Kidney (tissue), 14 donors: ENCODE results near the gene NIN. TPM values are rescaled to one million over a fixed set of nuclear protein-coding genes. Genes with fewer than 3 reads are reported as not detected.

ENCODE experiments used
- DNase-seq, 5 donors: peaks; one replicate each; pipeline ENCODE4 v3.0.0-alpha.2; 2013 to 2020
- FAIRE-seq: peaks from 2 replicates; lab custom pipeline; 2012; peaks lifted over from hg19 to GRCh38; lab: Jason Lieb, UNC
- H3K27ac ChIP-seq, 2 donors: one replicate each; pipeline ENCODE4 v1.7.0; 2013; ENCODE audit warnings: low read depth in 2 of 2, low read length in 2 of 2, inconsistent platforms in 1 of 2
- H3K27me3 ChIP-seq: one replicate; pipeline ENCODE4 v1.7.1; 2013; ENCODE audit warnings: low read length, inconsistent platforms; ENCODE audit not compliant: control insufficient read depth, insufficient read depth
- H3K36me3 ChIP-seq, 3 donors: one replicate each; pipeline versions ENCODE4 v1.7.0 to v1.7.1; 2013; ENCODE audit warnings: low read length in 3 of 3, control low read depth in 1 of 3, inconsistent platforms in 1 of 3; ENCODE audit not compliant: insufficient read depth in 3 of 3, control insufficient read depth in 2 of 3
- H3K4me1 ChIP-seq, 3 donors: one replicate each; pipeline versions ENCODE4 v1.7.0 to v1.7.1; 2013; ENCODE audit warnings: low read length in 3 of 3, inconsistent platforms in 1 of 3, low read depth in 1 of 3; ENCODE audit not compliant: control insufficient read depth in 2 of 3, insufficient read depth in 2 of 3
- H3K4me3 ChIP-seq, 3 donors: one replicate each; pipeline versions ENCODE4 v1.7.0 to v1.8.1; 2013; ENCODE audit warnings: low read length in 3 of 3, control low read depth in 1 of 3, inconsistent platforms in 1 of 3
- H3K9ac ChIP-seq, 3 donors: one replicate each; pipeline versions ENCODE4 v1.7.0 to v1.7.1; 2013; ENCODE audit warnings: low read length in 3 of 3, control low read depth in 1 of 3, inconsistent platforms in 1 of 3
- H3K9me3 ChIP-seq, 3 donors: one replicate each; pipeline versions ENCODE4 v1.7.0 to v1.7.1; 2013; ENCODE audit warnings: low read length in 3 of 3, control low read depth in 1 of 3, inconsistent platforms in 1 of 3; ENCODE audit not compliant: control insufficient read depth in 2 of 3, insufficient read depth in 1 of 3
- CTCF ChIP-seq: IDR thresholded peaks from 3 replicates; pipeline ENCODE4 v1.5.1; 2012; ENCODE audit warnings: mild to moderate bottlenecking, moderate library complexity, borderline replicate concordance; ENCODE audit not compliant: insufficient read depth; ENCODE audit errors: extremely low read depth
- intact Hi-C: fragments of 100-400 bp; cut with DNase I; formaldehyde crosslinking; loops from one replicate; pipeline ENCODE4 v1.11.1; 2022
- polyA plus RNA-seq: library from polyadenylated mRNA; stranded (reverse); fragments of 350-450 nt; fragmentation: Illumina TruSeq; extraction: RNeasy Lipid Tissue Mini Kit (QIAGEN cat#74804); gene quantifications from one replicate; pipeline ENCODE4 v1.2.3, GENCODE V29; 2014; ENCODE audit warnings: low read depth, low replicate concordance; ENCODE audit not compliant: insufficient read depth
- total RNA-seq: library from RNA; stranded (reverse); fragmentation: NEBNext Ultra II Directional; extraction: Animal tissue kit (Norgen Biotek cat#: 25700); gene quantifications from one replicate; pipeline ENCODE4 v1.2.1, GENCODE V29; 2021
- donor health status: control.
- donor health status: control.
- donor health status: control.
- donor health status: control.
- donor health status: control.
- donor health status: DM: yes; HTN: yes; CAD: no.
- donor health status: Normal renal cell carcinoma (clear cell type).

NIN gene
- total and polyA plus RNA-seq, 2 donors from 2014 or later: 3.6 to 40.0 TPM

GRCh38 chr14:50739186-50739585 lies 91.8 kb downstream of the NIN start:
- H3K4me1 ChIP-seq: no peaks in the 10 kb centered on the region
- no peak for TF ChIP-seq CTCF
- H3K27ac ChIP-seq: no peak overlapping the region
- no peaks in the 10 kb centered on the region for H3K27me3 ChIP-seq
- H3K9ac ChIP-seq: no peak overlapping the region
- no peak for DNase-seq
- H3K9me3 ChIP-seq: no peaks in the 10 kb centered on the region
- no peak for FAIRE-seq
- peaks cover 0 to 10% (median 9%) of the 10 kb centered on the region in 3 donors for H3K36me3 ChIP-seq
- H3K4me3 ChIP-seq: no peak overlapping the region
- intact Hi-C loops: no loop called here

- DNase-seq: no peak
- no peaks in the 10 kb centered on the region for H3K9me3 ChIP-seq
- intact Hi-C loops: no loop called here
- H3K27ac ChIP-seq: no peak overlapping the region
- H3K4me3 ChIP-seq: no peak overlapping the region
- TF ChIP-seq CTCF: no peak
- no peaks in the 10 kb centered on the region for H3K4me1 ChIP-seq
- H3K27me3 ChIP-seq: no peaks in the 10 kb centered on the region
- no peak overlapping the region for H3K9ac ChIP-seq
- peaks cover 0 to 10% (median 9%) of the 10 kb centered on the region in 3 donors for H3K36me3 ChIP-seq
- FAIRE-seq: no peak
Measured at GRCh38 chr14:50736932-50737419, 94.0 kb downstream of the NIN start.

- Histone ChIP-seq H3K27me3 (no peaks in the 10 kb centered on the region), H3K4me3 (no peak overlapping the region), H3K4me1 (no peaks in the 10 kb centered on the region), H3K9me3 (no peaks in the 10 kb centered on the region), H3K36me3 (peaks cover 0 to 9% (median 7%) of the 10 kb centered on the region in 3 donors), H3K9ac (no peak overlapping the region), H3K27ac (no peak overlapping the region)
- intact Hi-C loops: no loop called here
- FAIRE-seq (no peak), DNase-seq (peak in 1 of 5 donors; percentile 10)
- TF ChIP-seq CTCF: no peak
Measured at GRCh38 chr14:50734950-50735695, 95.8 kb downstream of the NIN start.
